ENCODE measurements around the gene CAPZB. TPM values are rescaled to one million over a fixed set of nuclear protein-coding genes. Genes with fewer than 3 reads are reported as not detected.

Gene CAPZB
- total RNA-seq, 1 donor from 2014 or later, result 558 TPM

GRCh38 chr1:19390901-19391595 is 94.3 kb downstream of the CAPZB start:
- intact Hi-C loops (cut with micrococcal nuclease), result loop anchor here (1.0 to 5.0 kb wide), 10 partner anchors 46 to 262 kb away; partner anchors contain the start of genes AKR7A2, CAPZB, SLC66A1 and UBR4

GRCh38 chr1:19390166-19390850 is 95.0 kb downstream of the CAPZB start:
- intact Hi-C loops (cut with micrococcal nuclease), result loop anchor here (2.0 to 5.0 kb wide), 4 partner anchors 47 to 180 kb away; partner anchors contain the start of gene UBR4

GRCh38 chr1:19388980-19389379 is 96.4 kb downstream of the CAPZB start:
- intact Hi-C loops (cut with micrococcal nuclease), result no loop called here

- intact Hi-C loops (cut with micrococcal nuclease), result no loop called here
Observed at GRCh38 chr1:19387045-19387467, 98.3 kb downstream of the CAPZB start.

DNA sequence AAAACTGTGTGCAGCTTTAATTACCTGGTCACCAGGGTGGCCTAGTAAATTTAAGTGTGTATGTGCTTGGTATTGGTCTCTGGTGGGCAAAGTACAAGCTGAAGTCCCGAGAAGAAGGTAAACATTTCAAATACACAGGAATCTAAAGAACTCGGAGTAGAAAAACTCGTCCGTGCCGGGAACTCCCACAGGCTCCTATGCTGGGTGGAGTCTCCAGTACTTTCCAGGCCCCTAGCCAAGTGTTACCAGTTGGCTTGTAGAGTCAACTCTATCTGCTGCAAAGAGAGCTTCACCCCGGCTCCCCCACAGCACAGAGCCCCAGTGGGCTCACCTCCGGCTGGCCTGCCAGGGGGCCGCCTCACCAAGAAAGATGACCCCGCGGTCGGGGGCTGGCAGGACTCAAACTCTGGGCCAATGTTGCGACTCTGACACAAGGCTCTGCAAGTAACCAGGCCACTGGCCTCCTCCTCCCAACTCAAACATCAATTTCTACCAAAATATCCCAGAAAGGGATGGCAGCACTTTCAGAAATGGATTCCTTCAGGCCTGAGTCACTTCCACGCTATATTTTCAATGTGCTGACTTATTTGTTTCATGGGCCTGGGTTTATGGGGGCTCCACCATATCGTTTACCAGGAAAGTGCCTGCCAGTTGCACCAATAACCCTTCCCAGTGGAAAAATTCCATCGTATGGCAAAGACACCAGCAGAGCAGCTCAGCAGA is 99.3 kb downstream of the CAPZB start:
- intact Hi-C loops (cut with micrococcal nuclease), result no loop called here

DNA sequence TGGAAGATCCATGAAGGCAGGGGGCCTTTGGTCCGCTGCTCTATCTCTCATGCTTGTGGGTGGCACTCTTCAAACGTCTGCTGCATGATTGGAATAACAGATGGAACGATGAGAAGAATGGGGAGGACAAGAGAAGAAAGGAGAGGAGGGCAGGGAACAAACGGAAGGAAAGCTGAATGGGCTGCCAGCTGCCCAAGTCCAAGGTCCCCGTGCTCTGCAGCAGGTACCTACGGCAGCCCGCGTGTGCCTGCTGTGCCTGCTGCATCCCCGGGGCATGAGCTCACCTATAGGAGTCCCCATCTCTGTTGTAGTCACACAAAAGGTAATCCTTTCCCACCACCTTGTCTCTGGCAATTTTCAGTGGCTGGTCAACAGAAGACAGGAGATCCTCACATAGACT is 100.1 kb downstream of the CAPZB start:
- intact Hi-C loops (cut with micrococcal nuclease), result no loop called here

- intact Hi-C loops (cut with micrococcal nuclease), result no loop called here
Observed at GRCh38 chr1:19384772-19385187, 100.6 kb downstream of the CAPZB start.

GRCh38 chr1:19384113-19384512 is 101.2 kb downstream of the CAPZB start:
- intact Hi-C loops (cut with micrococcal nuclease), result no loop called here

DNA sequence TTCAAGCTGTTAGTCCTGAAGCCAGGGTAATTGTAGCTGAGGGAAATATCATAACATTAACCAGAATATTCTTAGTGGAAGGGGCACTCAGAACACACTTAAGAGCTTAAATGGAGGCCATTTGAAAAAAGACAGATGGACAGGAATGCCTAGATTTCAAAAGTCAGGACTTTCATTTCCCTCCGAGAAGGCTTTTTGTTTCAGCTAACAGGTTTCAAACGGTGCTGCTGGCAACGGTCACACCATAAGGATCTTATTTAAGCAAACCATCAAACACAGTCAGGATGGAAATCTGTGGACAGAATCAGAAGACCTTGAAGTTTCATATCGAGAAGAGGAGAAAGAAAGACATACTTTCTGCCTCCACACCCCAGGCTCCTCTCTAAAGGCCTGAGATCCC is 103.1 kb downstream of the CAPZB start:
- intact Hi-C loops (cut with micrococcal nuclease), result no loop called here

DNA sequence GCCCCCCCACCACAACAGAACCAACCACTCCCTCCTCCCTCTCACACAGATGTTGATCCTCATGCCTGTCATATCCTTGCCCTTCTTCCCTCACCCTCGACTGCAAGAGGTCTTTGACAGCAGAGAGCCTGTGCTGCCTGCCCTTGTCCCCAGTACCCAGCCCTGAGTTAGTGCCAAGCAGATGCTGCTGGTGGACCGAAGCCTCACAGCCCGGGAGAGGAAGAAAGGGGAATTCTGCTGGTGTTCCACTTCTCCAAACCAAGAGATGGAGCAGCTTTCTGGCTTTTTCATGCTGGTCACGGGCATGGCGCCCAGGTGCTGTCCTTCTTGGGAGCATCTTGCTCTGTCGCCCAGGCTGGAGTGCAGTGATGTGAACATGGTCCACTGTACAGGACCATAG is 104.1 kb downstream of the CAPZB start:
- intact Hi-C loops (cut with micrococcal nuclease), result no loop called here

DNA sequence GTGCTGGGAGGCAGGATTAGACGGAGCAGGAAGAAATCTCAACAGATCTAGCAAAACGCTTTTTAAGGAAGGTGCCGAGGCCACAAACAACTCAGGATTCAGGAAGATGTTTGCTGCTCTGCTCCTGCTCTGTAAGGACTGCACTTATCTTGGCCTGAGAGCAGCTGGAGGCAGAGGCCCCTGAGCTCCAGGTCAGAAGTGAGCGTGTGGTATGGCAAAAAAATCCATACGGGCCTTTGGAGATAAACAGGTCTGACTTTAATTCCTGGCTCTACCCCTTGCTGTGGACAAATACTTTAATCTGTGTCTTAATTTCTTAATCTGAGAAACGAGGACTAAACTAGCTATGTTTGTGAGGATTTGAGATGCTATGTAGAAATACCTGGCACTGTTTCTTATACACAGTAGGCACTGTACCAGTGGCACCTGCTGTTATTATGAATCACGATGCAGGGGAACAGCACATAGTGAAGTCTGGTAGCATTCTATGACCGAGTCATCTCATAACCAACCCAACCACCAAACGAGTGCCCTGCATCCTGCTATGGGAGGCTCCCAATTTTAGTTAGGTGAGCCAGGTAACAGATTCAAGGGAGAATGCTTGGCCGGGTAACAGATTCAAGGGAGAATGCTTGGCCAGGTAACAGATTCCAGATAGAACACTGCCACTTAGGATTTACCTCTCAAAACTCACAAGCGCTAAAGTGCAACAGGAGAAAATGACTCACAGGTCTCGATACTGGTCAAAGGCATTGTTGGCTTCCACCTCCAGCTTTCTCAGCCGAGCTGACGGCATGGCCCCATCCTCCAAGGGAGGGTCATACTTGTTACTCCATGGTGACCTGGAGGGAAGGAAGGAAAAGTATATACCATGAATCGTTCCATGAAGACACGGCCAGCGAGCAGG is 107.3 kb downstream of the CAPZB start:
- intact Hi-C loops (cut with micrococcal nuclease), result no loop called here

DNA sequence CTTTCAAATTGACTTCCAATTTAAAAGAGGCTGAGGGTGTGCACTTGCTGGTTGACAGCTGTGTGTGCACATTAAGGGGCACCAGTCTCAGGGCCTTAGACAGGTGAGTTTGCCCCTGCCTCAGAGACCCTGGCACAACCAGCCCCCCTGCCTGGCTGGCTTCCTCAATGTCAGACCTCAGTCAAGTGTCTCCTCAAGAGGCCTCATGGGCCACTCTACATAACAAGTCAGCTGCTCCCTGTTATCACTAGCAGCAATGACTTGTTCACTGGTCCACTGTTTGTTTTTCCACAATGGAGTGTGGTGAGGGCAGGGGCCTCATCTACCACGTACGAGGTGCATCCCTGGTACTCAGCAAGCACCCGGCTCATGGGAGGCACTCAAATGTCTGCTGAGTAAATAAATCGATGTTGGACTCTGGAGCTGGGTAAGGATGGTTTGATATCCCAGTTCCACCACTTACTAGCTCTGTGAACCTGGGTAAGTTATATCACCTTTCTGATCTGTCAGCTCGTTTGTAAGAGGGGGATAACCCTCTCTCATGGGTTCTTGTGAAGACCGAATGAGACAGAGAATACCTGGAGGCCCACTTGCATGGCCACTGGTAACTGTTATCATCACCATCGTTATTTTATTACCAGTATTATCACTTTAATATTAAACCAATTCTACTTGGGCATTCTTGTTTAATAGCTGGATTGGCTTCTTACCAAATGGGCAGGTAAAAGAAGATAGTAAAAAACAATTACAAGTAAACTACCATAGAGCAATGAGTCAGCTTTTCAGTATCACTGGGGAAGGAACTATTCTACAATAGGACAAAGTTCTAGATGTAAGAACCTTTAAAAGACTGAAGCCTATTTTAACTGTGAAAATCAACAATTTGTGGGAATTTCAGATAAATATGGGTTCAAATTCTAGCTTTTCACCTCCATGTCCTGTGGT is 108.6 kb downstream of the CAPZB start:
- intact Hi-C loops (cut with micrococcal nuclease), result no loop called here

GRCh38 chr1:19375631-19376400 is 109.5 kb downstream of the CAPZB start:
- intact Hi-C loops (cut with micrococcal nuclease), result no loop called here

- intact Hi-C loops (cut with micrococcal nuclease), result no loop called here
Observed at GRCh38 chr1:19374926-19375325, 110.4 kb downstream of the CAPZB start.

DNA sequence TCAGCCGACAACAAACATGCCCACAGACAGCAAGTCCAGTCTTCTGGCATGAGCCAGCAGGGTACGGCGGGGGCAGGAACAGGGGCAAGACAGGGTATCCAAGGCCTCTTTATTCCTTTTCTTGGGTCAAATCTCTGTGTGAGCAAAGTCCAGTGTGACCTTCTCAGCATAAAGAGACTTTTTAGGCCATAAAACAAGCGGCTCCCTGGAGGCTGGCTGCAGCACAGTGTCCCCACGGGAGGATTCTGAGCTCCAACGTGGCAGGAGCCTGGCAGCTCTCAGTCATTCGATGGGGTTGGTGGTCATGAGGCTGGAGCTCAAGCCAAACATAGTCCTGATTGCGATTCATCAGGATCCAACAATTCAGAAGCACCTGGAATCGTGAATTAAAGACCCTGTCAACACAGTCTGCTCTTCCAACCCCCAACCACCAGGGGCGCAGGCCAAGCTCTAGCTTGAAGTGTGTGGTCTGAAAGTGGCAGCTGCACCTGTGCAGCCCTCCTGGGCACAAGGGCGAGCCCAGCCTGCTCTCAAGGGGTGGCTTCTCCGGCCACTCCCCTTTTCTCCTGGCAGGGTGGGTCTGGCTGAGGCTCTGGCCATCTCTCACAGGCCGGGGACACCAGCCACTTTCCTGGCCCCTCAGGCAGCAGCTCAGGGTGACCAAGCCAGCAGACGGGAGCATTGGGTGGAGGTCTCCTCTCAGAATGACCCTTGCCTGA is 111.1 kb downstream of the CAPZB start:
- intact Hi-C loops (cut with micrococcal nuclease), result no loop called here

DNA sequence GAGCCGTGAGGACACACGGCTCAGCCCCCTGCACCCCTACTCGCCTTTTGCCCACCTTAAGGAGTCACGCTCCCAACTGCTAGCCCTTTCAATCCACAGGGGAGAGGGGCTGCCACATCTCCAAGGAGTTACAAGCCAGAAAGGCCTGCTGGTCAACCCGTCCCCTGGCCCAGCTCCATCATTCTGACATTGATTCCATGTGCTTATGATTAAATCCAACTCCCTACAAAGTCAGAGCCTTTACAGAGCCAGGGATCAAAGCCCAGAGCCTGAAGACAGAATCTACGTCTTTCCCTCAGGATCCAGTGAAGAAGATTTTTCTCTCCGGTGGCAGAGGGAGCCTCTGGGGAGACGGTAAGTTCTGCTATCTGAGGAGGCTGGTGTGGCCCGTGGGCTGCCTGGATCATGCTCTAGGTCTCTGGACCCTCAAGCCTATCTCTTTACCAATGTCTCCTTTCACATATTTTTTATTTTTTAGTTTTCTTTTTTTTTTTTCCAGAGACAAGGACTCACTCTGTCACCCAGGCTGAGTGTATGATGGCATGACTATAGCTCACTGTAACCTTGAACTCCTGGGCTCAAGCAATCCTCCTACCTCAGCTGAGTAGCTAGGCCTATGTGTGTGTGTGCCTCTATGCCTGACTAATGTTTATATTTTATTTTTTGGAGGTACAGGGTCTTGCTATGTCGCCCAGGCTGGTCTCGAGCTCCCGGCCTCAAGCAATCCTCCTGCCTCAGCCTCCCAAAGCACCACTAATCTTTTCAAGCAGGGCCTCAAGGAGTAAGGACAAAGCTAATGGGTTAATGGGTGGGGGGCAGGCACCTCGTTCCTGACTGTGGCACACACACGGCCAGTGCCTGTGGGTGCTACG is 111.9 kb downstream of the CAPZB start:
- intact Hi-C loops (cut with micrococcal nuclease), result no loop called here

DNA sequence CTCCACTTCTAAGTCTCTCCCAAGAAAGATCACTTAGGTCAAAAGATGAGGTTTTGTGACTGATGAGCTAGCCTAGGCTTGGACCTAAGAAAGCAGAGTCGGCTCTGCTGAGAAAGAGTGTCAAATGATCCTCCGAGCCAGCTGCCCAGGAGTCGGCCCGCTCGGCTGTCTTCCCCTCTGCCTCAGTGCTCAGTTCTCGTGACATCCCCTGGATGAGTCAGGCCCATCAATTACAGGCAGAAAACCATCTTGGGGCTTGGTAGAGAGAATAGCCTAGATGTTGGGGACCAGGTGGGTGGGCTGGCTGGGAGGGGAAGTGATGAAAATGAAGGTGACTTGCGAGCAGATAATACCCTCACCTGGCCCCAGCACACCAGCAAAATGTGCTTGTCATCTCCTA is 112.7 kb downstream of the CAPZB start:
- intact Hi-C loops (cut with micrococcal nuclease), result no loop called here

- intact Hi-C loops (cut with micrococcal nuclease), result no loop called here
Observed at GRCh38 chr1:19372136-19372514, 113.2 kb downstream of the CAPZB start.

Data from T-helper 1 cell treated with Interleukin-12 subunit alpha and Interleukin-12 subunit beta and Interleukin-4 antibody, amounts not matched to agents 30 ng/mL and 1 ng/mL, for 36 hours (primary cell).